Activated CD4-positive, alpha-beta T cell treated with anti-CD3 and anti-CD28 coated beads, Interleukin-2, amount 50 U/mL, for 16 hours (primary cell): ENCODE data around the gene ARSG.
"Not testable (repeated sequence)": the region's sequence is repeated elsewhere in the genome, so short reads cannot be mapped to it uniquely, and the experiment has no call there.

Experiments
- DNase-seq: peaks from one replicate; pipeline ENCODE4 v3.0.0-alpha.2; 2020

The ARSG gene

GRCh38 chr17:68341482-68341881 lies 50.2 kb downstream of the ARSG start:
- DNase-seq, result no peak

GRCh38 chr17:68343976-68344375 lies 52.7 kb downstream of the ARSG start:
- DNase-seq, result no peak

DNA sequence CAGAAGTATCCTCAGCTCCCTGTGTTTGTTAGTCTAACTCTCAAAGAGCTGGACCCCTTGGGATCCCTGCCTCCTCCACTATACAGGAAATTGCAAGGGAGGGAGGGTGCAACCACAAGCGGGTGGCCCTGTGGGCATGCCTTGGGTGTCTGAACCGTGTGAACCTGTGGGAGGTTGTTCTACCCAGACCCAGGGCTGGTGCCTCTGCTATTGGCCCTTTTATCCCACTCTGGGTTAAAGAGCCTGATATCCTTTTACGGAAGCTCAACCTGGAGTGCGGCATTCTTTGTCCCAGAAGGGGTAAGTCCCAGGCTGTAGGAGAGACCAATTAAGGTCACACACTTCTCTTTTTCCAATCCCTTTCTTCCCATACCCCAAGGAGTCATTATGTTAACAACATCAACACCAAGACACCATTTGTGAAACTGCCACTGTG lies 53.4 kb downstream of the ARSG start:
- peak; percentile 55 for DNase-seq

DNA sequence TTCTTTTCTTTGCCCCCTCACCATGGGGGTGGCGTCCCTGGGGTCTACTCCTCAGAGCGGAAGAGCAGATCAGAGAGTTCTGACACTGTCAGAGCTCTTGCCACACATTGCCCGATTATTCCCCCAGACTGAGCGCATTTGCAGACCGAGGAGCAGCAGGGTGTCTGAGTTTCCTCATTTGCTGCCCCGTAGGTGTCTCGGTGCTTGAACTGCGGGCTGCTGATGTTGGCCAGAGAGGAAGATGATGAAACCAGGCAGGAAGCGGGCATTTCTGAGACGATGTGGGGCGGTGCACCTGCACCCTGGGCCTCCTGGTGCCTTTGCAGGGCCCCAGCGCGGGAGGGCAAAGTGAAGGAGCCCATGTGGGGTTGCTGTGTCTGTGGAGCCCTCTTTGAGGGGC lies 55.2 kb downstream of the ARSG start:
- DNase-seq, result peak; percentile 91

DNA sequence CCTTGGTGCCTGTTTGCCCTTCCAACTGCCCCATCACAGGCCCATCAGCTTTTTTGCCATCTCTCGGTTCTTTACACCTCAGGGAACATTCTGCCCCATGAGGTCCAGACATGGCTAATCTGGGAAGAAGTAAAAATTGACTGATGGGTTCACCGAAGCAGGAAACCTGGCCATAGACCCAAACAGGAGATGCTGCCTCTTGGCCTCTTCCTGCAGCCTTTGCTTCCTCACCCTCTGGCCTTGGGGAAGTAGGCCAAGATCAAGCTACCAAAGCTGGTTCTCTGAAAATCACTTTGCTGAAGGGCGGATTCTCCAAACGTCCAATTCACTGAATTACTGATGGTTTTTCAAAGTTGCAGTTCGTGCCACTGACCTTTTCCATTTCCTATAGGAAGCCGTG lies 56.1 kb downstream of the ARSG start:
- no peak for DNase-seq

DNA sequence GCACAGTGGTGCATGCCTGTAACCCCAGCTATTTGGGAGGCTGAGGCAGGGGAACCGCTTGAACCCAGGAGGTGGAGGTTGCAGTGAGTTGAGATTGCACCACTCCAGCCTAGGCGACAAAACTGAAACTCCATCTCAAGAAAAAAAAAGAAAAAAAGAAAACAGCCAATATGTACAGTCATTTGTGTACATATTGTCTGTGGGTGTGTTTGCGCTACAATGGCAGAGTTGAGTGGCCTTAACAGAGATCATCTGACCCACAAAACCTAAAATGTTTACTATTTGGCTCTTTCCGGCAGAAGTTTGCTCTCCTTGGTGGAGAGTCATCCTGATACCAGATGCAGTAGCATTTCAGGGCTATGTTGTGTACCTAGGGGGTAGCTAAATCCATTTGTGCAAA lies 57.9 kb downstream of the ARSG start:
- DNase-seq, result peak; percentile 94

GRCh38 chr17:68351395-68351794 lies 60.1 kb downstream of the ARSG start:
- DNase-seq, result no peak

DNA sequence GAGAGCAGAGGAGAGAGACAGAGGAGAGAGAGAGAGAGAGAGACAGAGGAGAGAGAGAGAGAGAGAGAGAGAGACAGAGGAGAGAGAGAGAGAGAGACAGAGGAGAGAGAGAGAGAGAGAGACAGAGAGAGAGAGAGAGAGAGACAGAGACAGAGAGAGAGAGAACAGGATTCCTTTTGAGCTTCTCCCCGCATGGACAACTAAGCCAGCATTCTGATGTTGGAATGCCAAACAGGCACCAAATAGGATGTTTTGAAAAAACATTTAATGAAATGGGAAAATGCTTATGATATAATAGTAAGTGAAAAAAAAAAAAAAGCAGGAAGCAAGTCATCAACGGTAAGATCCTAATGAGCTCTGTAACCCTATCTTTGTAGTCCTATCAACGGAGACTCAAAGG lies 60.7 kb downstream of the ARSG start:
- DNase-seq, result no peak

DNA sequence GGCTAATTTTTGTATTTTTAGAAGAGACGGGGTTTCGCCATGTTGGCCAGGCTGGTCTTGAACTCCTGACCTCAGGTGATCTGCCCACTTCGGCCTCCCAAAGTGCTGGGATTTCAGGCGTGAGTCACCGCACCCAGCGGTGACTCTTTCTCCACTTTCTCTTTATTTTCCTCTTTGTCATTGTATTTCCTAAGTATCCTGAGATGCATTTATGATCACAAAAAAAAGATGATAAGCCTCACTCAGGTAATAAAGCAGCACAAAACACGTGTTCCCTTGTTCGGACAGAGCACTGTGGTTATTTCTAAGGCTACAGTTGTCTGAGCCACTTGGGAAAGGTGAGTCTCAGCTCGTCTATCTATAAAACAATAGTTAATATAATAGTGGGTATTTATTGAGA lies 61.4 kb downstream of the ARSG start:
- DNase-seq, result not testable (repeated sequence)

DNA sequence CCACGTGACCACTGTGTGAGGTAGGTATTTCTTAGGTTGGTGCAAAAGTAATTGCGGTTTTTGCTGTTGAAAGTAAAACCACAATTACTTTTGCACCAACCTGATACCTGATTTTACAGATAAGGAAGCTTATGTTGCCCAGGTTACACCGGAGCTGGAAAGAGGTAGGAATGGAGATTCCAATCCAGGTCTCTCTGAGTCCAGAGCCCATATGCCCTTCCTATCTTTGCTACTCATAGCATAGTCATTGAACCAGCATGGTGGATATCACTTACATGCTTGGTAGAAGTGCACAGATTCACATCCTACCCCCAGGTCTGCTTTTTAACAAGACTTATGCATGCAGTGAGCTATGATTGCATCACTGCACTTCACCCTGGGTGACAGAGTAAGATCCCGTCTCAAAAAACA lies 61.8 kb downstream of the ARSG start:
- DNase-seq, result peak; percentile 34

- DNase-seq, result not testable (repeated sequence)
Observed at GRCh38 chr17:68354311-68354710, 63.0 kb downstream of the ARSG start.

DNA sequence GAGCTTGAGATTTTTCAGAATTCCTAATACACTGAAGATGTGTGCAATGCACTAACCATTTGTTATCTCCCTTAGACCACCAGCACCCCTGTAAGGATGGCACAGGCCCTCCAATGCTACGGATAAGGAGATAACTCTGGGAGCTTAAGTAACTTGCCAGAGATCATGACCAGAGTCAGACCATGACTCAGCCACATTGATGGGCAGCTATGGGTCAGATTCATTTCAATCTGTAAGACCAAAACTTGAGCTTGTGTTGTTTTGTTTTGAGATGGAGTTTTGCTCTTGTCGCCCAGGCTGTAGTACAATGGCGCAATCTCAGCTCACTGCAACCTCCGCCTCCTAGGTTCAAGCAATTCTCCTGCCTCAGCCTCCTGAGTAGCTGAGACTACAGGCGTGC lies 63.8 kb downstream of the ARSG start:
- peak; percentile 49 for DNase-seq

DNA sequence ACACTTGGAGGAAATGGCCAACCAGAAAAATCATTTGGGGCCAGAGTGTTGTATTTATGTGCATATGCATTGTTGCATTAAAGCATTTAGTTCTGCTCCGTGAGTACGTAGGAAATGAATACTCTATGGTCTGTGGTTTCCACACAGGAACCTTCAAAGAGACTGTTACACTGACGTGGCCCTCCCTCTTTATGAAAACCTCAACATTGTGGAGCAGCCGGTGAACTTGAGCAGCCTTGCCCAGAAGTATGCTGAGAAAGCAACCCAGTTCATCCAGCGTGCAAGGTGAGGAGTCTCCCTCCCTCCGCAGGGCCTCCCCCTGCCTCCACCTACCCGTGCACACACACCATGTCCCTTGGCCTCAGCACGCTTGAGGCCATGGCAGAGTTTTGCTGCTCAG lies 65.2 kb downstream of the ARSG start:
- DNase-seq, result peak; percentile 94

GRCh38 chr17:68356949-68357455 lies 65.7 kb downstream of the ARSG start:
- peak; percentile 38 for DNase-seq

DNA sequence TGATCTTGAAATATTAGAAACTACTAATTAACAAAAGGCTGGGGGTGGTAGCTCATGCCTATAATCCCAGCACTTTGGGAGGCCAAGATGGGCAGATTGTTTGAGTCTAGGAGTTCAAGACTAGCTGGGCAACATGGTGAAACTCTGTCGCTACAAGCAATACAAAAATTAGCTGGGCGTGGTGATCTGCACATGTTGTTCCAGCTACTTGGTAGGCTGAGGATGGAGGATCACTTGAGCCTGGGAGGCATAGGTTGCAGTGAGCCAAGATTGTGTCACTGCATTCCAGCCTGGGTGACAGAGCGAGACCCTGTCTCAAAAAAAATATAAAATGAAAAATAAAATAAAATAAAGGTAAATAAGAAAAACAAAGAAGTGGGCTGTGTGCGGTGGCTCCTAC lies 66.6 kb downstream of the ARSG start:
- no peak for DNase-seq

- DNase-seq, result no peak
Observed at GRCh38 chr17:68359791-68360535, 68.7 kb downstream of the ARSG start.

- no peak for DNase-seq
Observed at GRCh38 chr17:68365469-68365868, 74.2 kb downstream of the ARSG start.

DNA sequence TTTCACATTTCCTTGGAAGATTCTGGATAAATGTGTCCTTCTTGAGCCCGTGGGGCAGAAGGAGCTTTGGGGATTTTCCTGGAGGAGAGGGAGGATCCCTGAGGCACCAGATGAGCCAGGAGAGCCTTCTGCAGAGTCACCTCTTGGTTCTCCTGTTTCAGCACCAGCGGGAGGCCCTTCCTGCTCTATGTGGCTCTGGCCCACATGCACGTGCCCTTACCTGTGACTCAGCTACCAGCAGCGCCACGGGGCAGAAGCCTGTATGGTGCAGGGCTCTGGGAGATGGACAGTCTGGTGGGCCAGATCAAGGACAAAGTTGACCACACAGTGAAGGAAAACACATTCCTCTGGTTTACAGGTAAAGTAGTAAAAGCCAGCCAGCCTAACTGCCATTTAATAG lies 77.1 kb downstream of the ARSG start:
- DNase-seq, result no peak

DNA sequence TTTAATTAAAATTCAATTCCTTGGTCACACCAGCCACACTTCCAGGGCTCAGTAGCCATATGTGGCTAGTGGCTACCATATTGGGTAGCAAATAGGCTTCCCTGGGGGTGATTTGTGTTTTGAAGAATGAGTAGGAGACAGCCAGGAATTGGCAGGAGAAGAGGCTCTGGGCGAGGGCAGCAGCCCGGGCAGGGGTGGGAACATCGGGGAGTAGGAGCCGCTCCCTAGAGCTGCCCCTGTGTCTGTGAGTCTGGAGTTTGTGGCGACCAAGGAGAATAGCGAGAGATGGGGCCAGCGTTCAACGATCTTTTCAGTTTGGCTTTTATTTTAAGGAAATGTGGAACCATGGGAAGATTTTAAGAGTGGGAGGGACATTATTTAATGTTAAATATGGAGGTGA lies 84.3 kb downstream of the ARSG start:
- no peak for DNase-seq

DNA sequence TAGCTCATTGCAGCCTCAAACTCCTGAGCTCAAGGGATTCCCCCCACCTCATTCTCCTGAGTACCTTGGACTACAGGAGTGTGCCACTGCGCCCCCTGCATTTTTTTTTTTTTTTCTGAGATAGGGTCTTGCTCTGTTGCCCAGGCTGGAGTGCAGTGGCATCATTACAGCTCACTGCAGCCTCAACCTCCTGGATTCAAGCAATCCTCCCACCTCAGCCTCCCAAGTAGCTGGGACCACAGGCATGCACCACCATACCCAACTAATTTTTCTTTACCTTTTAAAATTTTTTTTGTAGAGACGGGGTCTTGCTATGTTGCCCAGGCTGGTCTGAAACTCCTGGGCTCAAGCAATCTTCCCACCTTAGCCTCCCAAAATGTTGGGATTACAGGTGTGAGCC lies 84.9 kb downstream of the ARSG start:
- DNase-seq, result not testable (repeated sequence)

GRCh38 chr17:68377771-68378267 lies 86.5 kb downstream of the ARSG start:
- DNase-seq, result no peak

- DNase-seq, result no peak
Observed at GRCh38 chr17:68378268-68379176, 87.2 kb downstream of the ARSG start.

DNA sequence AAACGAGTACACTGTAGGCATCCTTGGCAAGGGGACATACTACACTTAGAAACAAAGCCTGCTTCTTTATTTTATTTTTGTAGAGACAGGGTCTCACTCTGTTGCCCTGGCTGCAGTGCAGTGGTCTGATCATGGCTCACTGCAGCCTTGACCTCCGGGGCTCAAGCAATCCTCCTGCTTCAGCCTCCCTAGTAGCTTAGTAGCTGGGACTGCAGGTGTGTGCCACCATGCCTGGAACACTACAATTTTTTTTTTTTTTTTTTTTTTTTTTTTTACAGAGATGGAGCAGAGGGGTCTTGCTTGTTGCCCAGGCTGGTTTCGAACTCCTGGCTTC lies 87.8 kb downstream of the ARSG start:
- no peak for DNase-seq
